Stimulated activated CD8-positive, alpha-beta memory T cell treated with anti-CD3 and anti-CD28 coated beads, Interleukin-12 subunit alpha, Interleukin-12 subunit beta, amount 100 ng/mL, for 4 hours (primary cell): Measurements from ENCODE around the gene PRCC.

Experiments
- DNase-seq: peaks from one replicate; pipeline ENCODE4 v3.0.0-alpha.2; 2020; ENCODE audit warnings: low read depth

PRCC gene, protein sequence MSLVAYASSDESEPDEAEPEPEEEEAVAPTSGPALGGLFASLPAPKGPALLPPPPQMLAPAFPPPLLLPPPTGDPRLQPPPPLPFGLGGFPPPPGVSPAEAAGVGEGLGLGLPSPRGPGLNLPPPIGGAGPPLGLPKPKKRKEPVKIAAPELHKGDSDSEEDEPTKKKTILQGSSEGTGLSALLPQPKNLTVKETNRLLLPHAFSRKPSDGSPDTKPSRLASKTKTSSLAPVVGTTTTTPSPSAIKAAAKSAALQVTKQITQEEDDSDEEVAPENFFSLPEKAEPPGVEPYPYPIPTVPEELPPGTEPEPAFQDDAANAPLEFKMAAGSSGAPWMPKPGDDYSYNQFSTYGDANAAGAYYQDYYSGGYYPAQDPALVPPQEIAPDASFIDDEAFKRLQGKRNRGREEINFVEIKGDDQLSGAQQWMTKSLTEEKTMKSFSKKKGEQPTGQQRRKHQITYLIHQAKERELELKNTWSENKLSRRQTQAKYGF

DNA sequence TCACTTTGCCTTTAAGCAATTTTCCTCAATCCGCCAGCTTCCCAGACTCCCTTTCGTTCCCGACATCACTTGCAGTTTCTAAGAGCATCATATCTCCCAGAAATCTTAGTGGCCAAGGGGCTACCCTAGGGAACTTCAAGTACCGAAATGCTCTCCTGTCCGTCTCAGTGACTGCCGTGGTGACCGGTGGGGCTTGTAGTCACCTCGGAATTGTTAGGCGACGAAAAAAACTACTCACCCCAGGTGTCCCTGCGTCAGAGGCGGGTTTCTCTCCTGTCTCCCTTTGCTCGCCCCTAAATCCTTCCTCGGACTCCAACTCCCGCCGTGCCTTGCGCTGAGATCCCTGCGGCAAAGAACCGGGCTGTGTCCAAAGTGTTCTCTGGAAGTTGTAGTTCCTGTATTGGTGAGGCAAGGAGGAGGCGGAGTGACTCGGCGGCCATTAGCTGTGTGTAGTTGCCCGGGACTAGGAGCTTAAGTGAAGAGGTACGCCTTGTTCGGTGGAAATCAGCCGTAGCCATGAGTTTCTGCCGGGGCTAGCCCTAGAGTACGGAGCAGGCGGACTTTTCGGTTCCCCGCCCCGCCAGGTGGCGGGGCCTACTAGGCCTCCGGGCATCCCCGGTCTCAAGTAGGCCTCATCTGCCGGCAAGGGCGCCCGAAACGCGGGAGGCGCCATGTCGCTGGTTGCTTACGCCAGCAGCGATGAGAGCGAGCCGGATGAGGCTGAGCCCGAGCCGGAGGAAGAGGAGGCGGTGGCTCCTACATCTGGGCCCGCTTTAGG, at the start of gene PRCC:
PRCC (plus strand) TSS at position 435 of the 778 bp plus-strand sequence; CDS start at position 672, 237 bp downstream.
- peak; percentile 93 for DNase-seq

DNA sequence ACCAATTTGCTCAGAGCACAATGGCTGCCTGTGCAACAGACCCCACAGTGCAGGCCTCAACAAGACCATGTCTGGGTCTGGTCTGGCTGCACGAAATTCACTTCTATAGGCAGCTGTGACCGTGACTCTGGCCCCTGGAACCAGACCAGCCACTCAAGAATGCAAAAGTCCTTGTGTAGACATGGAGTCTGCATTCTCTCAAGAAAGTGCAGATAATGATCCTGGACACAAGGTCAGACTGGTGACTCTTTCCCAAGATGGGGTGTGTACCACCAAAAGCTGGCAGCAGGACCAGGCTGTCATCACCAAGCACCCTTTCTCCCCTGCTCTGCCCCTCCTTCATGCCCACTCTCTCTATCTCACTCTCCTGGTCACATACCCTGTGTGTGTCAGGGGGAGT, 46.2 kb upstream of the PRCC start:
- DNase-seq = no peak

DNA sequence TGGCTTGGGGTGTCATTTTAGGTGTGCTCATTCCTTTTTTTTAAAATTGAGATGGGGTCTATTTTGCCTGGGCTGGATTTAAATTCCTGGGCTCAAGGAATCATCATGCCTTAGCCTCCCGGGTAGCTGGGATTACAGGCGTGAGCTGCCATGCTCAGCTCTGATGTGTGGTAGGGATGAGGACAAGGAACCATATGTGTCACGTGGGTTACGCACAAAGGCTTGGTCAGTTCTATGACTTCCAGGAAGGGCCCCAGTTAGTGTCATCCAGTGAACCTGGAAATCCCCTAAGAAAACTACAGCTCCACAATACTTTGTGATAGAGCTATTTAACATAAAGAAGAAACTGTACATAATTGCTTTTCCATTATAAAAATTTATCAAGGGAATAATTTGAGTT, 45.8 kb upstream of the PRCC start:
- DNase-seq = no peak

DNA sequence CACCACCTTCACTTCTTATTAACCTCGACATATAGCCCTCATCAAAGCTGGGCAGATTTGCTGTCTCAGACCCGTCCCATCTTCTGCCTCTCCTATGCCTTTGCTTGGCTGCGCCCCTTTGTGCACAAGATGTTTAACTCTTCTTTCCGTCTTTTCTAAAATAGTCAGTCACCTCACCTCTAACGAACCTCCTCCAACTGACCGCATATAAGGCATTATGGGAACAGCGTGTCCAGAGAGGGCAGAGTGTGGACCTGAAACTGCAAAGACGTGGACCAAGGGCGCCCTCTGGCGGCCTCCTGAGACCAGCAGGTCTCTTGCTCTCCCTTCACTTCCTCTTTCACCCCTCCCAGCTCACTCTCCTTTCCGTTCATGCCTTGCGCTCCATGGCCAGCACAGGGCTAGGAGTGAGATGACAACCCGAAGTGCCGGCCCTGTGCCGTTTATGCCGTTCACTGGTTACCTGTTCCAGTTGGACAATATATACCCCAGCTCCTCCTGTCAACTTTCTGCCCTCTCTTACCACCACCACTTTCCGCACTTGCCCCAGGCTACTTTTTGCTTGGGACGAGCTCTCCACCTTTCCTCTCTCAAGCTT, 41.6 kb upstream of the PRCC start:
- peak; percentile 56 for DNase-seq

DNA sequence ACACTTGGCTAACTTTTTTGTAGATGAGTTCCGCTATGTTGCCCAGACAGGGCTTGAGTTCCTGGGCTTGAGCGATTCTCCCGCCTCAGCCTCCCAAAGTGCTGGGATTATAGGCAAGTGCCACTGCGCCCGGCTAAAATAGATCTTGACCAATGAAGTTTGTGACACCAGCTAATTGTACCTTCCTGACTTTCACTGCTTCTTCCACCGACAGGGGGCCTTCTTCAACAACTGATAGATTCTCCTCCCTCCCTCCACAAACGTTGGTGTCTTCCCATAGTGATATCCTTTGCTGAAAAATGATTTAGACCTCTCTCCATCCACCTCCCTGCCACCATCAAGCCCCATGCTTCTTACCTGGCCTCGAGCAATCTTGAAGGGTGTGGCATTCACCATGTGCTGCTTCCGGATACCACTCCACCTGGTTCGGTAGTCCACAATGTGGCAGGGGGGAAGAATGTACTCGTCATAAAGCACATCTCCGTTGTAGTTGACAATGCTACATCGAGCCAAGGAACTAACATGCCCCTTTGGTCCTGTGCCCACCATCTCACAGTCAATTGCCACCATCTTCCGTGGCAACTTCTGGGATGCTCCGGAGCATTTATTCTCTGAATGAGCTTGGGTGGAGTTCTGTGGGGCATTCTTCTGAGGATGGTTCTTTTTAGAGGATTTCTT, 40.6 kb upstream of the PRCC start:
- no peak for DNase-seq

DNA sequence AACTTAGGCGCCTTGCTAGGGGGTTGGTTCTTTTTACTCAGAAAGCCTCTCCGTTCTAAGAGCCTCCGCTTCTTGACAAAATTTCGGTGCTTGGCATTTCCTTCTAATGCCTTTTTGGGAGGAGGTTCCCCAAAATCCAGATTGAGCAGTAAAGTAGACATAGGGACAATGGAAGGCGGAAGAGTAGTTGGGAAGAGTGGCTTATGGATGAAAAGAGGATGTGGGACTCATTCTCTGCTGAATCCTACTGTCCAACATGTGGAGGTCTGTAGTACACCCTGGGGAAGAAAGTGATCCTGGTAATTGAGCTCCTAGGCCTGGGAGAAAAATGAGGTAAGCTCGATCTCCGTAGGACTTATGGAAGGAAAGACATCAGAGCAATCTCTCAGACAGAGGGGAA, 39.8 kb upstream of the PRCC start:
- no peak for DNase-seq

DNA sequence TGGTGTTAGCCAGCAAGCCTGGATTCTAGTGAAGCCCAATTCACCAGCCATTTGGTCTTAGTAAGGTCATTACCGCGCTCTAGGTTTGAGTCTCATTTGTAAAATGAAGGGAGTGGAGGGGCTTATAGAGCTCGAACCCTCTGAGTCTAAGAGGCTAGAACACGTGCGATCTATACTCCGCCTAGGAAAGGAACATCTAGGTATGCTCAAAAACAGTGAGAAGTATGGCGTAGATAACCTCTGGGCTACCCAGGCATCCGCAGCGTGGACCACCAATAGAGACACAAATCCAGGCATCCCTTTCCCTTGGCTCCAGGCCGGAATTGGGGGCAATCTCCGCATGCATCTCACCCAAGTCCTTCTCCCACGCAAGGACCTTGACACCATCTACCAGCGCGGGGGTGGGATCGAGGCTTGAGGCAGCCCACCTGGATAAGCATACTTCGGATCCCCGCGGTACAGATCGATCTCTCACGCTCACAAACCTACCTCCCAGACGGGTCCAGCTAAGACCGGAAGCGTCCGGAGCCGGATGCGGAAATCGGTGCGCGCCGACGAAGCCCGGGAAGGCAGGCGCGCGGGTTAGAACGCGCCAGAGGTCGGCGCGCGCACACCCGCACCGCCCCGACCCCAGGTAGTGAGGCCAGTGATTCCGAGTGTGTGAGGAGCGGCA, 39.3 kb upstream of the PRCC start, which contains the start of gene METTL25B:
METTL25B (plus strand) TSS at position 544 of the 673 bp plus-strand sequence. CDS start 636 bp downstream, outside the sequence.
- DNase-seq = no peak

DNA sequence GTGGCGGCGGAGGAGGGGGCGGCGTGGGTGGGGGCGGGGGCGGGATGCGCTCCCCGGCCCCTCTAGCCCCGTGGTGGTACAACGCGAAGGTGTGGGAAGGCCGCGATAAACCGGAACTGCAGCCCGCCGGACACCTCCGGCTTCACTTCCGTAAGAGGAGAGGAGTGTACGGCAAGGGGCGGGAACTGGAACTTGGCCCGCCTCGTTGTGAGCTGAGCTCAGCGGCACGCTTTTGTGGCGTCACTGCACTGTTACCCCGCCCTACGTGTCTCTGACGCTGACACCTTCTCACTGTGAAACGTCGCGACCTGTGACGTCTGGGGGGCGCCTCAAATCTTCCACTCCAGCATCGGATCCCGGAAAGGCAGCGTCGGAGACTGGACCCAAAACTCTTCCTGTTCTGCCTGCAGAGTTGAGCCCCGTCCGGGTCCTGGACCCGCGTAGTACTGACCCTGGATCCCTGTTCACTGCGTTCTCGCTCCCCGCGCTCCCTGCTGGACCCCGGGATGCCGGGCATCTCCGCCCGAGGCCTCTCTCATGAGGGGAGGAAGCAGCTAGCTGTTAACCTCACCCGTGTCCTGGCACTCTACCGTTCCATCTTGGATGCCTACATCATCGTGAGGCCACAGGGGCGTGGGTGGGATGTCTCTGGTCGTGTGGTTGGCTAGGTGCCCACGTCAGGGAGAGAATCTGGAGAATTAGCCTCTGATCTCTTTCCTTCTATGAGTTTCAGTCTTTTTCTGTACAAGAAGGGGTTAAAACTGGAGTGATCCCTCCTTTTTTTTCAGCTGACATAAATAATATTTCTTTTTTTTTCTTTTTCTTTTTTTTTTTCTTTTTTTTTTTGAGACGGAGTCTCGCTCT, 38.5 kb upstream of the PRCC start, which contains the start of gene ISG20L2:
ISG20L2 (minus strand) TSS at position 168 of the 864 bp plus-strand sequence. CDS start 1,114 bp downstream, outside the sequence.
- peak; percentile 88 for DNase-seq

DNA sequence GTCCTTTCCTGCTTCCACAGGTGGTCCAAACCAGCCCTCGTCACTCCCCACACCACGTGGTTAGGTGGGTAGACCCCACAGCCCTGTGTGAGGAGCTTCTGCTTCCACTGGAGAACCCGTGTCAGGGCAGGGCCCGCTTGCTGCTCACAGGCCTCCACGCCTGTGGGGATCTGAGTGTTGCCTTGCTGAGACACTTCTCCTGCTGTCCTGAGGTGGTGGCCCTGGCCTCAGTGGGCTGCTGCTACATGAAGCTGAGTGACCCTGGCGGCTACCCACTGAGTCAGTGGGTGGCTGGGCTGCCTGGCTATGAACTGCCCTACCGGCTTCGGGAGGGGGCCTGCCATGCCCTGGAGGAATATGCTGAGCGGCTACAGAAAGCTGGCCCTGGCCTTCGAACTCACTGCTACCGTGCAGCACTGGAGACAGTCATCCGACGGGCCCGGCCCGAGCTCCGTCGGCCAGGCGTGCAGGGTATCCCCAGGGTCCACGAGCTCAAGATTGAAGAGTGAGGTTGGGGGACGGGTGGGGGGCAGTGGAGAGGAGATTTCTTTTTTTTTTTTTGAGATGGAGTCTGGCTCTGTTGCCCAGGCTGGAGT, 33.2 kb upstream of the PRCC start:
- DNase-seq = no peak

DNA sequence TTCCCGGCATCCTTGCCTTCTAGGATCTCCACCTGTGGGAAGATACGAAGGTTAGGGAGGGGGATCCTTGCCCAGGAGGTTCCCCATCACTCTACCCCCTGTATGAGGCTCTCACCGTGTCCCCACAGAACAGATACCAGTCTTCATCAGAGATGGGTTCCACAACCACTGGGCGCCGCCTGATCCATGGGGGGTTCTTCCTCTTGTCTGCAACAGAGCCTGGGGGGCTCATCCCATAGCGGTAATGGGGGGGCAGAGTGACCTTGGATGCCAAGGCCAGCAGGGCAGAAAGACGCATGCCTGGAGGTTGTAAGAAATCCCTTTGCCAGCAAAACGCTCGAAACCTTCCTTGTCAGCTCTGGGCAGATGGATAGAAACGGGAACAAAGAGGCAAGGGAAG, 28.9 kb upstream of the PRCC start:
- no peak for DNase-seq

DNA sequence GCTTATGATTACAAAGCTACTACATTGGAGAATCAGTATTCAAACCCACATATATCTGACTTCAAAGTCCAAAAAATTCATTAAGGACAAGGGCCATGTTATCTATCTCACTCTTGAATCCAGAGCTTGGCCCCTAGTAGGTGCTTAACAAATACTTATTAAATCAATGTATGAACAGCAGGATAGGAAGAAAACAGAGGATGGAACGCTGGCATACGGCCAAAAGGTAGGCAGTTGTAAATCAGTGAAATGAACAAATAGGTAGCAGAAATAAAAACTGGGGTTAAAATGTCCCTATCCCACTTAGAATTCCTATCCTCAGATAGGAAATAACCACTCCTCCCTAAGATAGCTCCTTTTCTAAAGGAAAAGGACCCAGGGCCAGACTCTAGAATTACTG, 28.4 kb upstream of the PRCC start:
- DNase-seq = no peak

DNA sequence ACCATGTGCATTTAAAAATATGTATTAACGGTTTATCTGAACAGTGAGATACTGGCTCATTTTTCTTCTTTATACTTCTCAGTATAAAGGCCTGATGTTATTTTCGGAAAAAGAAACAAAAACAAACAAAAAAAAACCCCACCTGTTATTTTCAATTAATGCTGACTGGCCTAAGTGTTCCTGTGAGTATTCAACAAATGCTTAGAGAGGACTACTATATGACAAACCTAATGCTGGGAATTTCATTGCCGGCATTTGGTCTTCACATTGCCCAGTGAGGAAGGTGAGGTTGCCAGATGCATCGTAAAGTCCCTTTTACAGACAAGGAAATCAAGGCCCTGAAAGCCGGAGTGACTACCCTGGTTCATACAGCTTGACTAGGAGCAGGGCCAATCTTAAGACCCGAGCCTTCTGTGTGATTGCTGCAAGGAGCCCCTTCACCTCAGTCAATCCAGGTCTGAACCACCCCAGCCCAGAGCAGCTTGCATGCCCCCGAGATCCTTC, 27.0 kb upstream of the PRCC start:
- no peak for DNase-seq

DNA sequence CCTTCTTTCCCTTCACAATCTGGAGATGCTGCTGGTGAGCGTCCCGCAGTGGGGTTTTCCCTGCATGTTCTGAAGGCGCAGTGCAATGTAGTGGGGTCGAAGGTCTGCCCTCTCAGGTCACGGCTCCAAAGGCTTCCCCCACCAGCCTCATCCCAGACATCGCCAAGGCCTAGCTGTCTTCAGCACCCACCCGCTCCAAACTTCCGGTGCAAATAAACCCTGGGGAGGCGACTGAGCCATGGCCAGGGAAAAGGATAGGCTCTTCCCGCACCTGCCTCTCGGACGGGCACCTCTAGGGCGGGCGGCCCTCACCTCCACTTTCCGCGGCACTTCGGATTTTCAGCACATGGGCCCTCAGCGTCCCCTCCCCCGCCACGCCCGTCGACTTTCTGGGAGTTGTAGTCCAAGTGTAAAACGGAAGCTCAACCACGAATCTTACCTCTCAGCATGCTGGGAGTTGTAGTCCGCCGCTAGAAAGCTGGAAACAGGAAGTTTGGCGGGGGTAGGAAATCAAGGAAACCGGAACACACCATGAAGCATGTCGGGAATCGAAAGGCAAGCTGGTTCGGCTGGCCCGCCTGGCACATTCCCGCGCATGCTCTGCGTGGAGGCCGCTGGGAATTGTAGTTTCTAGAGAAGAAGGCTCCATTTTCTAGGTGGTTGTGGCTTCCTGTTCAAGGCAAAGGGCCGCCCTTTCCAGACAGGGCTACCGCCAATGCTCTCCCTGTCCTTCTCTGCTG, 26.4 kb upstream of the PRCC start, which contains the start of gene MRPL24:
MRPL24 (minus strand) TSS at position 348 of the 740 bp plus-strand sequence. CDS start 2,384 bp downstream, outside the sequence.
- peak; percentile 91 for DNase-seq

DNA sequence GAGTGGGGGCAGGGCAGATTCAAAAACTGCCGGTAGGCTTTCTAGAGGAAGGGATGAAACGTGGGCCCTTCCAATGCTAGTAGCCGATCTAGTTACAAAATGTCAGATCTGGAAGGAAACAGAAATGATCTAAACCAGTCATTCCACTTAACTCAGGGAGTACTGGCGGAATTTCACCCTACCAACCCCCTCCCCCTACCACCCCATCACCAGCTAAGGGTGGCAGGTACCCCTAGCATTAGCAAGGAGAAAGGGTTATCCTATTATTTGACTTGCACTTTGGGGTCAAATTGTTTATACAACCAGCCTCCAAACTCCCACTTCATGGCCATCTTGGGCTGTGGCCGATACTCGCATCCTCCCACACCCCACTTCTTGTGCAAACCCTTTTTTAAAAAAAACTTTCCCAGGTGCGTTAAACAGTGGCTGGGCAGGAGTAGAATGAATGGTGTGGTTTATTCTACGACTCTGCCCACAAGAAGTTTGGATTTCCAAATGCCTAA, 25.8 kb upstream of the PRCC start:
- no peak for DNase-seq

DNA sequence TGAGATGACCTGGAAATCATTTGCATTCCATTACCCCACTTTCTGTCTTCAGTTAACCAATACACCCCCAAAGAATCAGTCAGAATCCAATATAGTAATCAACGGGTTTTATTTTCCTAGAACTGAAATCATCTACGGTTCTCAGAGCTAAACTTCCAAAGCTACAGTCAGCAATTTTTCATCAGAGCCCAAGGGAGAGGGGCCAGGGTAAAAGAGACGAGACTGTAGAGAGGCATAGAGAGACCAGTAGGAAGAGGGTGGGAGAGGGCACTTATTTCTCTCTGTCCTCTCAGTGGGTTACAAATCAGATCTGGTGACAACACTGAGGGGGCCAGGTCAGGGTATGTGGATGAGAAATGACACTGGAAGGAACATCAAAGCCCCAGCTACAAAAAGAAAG, 25.3 kb upstream of the PRCC start:
- DNase-seq = no peak

DNA sequence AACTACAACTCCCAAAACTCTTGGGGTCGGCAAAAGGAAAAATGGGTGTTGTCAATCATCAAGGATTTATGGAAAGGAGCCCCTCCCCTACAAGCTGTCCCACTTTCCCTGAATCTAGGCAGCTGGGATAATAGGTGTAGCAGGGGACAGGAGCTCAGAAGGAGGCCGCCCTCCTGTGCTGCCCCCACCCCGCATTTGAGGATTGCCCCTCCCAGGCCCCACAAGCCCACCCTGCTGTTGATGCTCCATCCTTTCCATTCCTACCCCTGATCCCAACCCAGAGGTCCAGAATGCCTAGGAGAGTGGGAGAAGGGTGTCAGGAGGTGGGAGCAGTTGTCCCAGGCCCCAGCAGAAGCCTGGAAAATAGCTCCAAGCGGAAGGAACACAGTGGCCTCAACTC, 24.5 kb upstream of the PRCC start:
- DNase-seq = no peak

DNA sequence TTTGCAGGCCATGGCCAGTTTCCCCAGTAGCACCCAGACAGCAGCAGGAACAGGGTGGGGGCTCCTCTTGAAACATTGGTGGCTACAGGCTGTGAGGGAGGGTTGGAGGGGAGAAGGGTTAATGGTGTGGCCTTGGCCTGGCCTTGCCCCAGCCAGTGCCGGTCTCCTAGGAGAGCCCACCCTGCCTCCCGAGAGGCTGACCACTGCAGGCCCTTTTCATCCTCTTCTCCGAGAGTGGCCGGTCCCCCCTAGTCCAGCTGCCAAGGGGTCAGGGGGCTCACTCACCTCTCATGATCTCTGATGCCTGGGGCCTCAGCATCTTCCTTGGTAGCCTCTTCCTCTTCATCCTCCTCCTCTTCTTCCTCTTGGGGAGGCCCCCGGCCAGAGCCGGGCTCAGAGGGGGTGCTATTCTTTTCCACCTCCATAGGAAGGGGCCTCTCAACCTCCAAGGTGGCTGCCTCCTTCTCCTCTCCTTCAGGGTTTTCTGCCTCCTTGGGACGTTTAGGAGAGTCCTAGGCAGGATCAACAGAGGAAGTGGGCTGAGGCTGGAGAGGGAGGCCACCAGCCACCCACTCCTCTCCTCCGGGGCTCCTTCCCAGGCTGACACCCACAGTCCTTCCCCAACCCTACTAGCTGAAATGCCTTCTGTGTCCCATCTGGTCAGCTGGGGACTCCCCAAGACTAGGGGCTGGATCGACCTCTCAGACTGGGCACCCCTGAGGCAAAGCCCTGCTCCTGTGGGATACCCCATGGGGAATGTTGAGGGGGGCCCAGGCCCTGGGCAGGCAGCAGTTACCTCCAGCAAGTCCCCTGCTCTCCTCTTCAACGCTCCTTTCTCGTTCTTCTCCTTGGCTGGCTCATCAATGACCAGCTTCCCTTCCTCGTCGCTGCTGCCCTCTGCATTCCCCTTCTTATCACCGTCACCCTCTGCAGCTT, 23.7 kb upstream of the PRCC start:
- no peak for DNase-seq
